Transverse colon (tissue), 4 donors: Measurements from ENCODE around the gene UNC13C. TPM values are rescaled to one million over a fixed set of nuclear protein-coding genes. Genes with fewer than 3 reads are reported as not detected.

ENCODE experiments used
- DNase-seq: peaks from one replicate; pipeline ENCODE4 v3.0.0-alpha.2; 2019
- H3K27ac ChIP-seq, 4 donors: fragments of 200-600 bp; sonication (generic); 2 replicates each; pipeline ENCODE4 v1.5.1; 2016 to 2018; ENCODE audit warnings: inconsistent platforms in 4 of 4
- H3K27me3 ChIP-seq: fragments of 200-600 bp; sonication (generic); 2 replicates; pipeline ENCODE4 v1.5.1; 2017; ENCODE audit warnings: inconsistent platforms
- H3K36me3 ChIP-seq, 4 donors: fragments of 200-600 bp; sonication (generic); 2 replicates each; pipeline ENCODE4 v1.5.1; 2017 to 2019; ENCODE audit warnings: inconsistent platforms in 4 of 4
- H3K4me1 ChIP-seq, 4 donors: fragments of 200-600 bp; sonication (generic); 2 replicates each; pipeline ENCODE4 v1.5.1; 2017 to 2020; ENCODE audit warnings: inconsistent platforms in 4 of 4
- H3K4me3 ChIP-seq, 4 donors: fragments of 200-600 bp; sonication (generic); 1 replicate in 1 of 4; 2 replicates in 3 of 4; pipeline versions ENCODE4 v1.5.1 to v1.6.1; 2017 to 2019; ENCODE audit warnings: inconsistent platforms in 4 of 4
- H3K9me3 ChIP-seq, 2 donors: fragments of 200-600 bp; sonication (generic); 2 replicates each; pipeline ENCODE4 v1.5.1; 2017 to 2019; ENCODE audit warnings: inconsistent platforms in 2 of 2
- CTCF ChIP-seq, 5 experiments: fragments of 200-600 bp in 3 of 5; fragments of 450-650 bp in 2 of 5; sonication (generic) in 3 of 5; IDR thresholded peaks; 1 replicate in 2 of 5; 2 replicates in 3 of 5; pipeline ENCODE4 v1.5.1; 2016 to 2017; ENCODE audit warnings: antibody characterized with exemption in 5 of 5, inconsistent platforms in 3 of 5, mild to moderate bottlenecking in 2 of 5, moderate library complexity in 1 of 5
- EP300 ChIP-seq: sonication (generic); formaldehyde crosslinking; IDR thresholded peaks from one replicate; pipeline ENCODE4 v1.6.1; 2017; ENCODE audit warnings: antibody characterized with exemption, low read depth
- POLR2A ChIP-seq: fragments of 450-650 bp; IDR thresholded peaks from one replicate; pipeline ENCODE4 v1.6.1; 2016; ENCODE audit warnings: antibody characterized with exemption, mild to moderate bottlenecking, moderate library complexity
- POLR2AphosphoS5 ChIP-seq, 3 donors: sonication (generic); formaldehyde crosslinking; IDR thresholded peaks; one replicate each; pipeline ENCODE4 v1.6.1; 2016; ENCODE audit warnings: antibody characterized with exemption in 3 of 3
- WGBS, 2 donors: methylation state at CpG; one replicate each; pipeline ENCODE4 v1.1.5; 2018; ENCODE audit warnings: low coverage in 1 of 2; 5-methylcytosine and 5-hydroxymethylcytosine counted together
- in situ Hi-C, 4 donors: fragments of 200-750 bp; cut with MboI; loops; one replicate each; pipeline versions ENCODE4 v1.15.0 to v1.15.1; 2017; ENCODE audit warnings: low sequenced_read_pairs in 3 of 4, low pct_ligation_motif_present in 1 of 4, low pct_unique_long_range_greater_than_20kb in 1 of 4
- intact Hi-C: fragments of 100-400 bp; cut with DNase I; formaldehyde crosslinking; loops from one replicate; pipeline ENCODE4 v1.15.1; 2023; ENCODE audit warnings: low total_unique reads
- total RNA-seq, 4 donors: library from RNA; depleted of rRNA; stranded (reverse); fragments of >200 nt; gene quantifications; one replicate each; pipeline ENCODE4 v1.1.0, GENCODE V29; 2016

The UNC13C gene
- total RNA-seq, 4 donors from 2014 or later = 0.32 to 0.41 (median 0.40) TPM; not detected in 1

GRCh38 chr15:54032066-54032465 lies 53.8 kb downstream of the UNC13C start:
- intact Hi-C loops = no loop called here
- Histone ChIP-seq H3K4me1 (no peaks in the 10 kb centered on the region), H3K27me3 (no peaks in the 10 kb centered on the region), H3K27ac (no peak overlapping the region), H3K4me3 (no peak overlapping the region), H3K36me3 (no peaks in the 10 kb centered on the region), H3K9me3 (no peaks in the 10 kb centered on the region)
- in situ Hi-C loops = no loop called here
- TF ChIP-seq EP300 (no peak), POLR2AphosphoS5 (IDR thresholded peaks at IDR 0.05) (no peak), CTCF (IDR thresholded peaks at IDR 0.05) (no peak), POLR2A (no peak)
- WGBS, 2 donors = 77 to 79% methylated on average over 4 of the region's 4 CpGs
- DNase-seq = no peak

GRCh38 chr15:54033356-54033860 lies 55.2 kb downstream of the UNC13C start:
- no peak for TF ChIP-seq POLR2AphosphoS5 (IDR thresholded peaks at IDR 0.05)
- no peak for TF ChIP-seq CTCF (IDR thresholded peaks at IDR 0.05)
- TF ChIP-seq EP300 = no peak
- no peak for TF ChIP-seq POLR2A
- intact Hi-C loops (no loop called here), in situ Hi-C loops (no loop called here)
- Histone ChIP-seq H3K27ac (no peak overlapping the region), H3K36me3 (no peaks in the 10 kb centered on the region), H3K27me3 (no peaks in the 10 kb centered on the region), H3K4me3 (no peak overlapping the region), H3K4me1 (no peaks in the 10 kb centered on the region), H3K9me3 (no peaks in the 10 kb centered on the region)
- DNase-seq = no peak
- 35 to 46% methylated on average over 3 of the region's 3 CpGs for WGBS, 2 donors

GRCh38 chr15:54033869-54034458 lies 55.7 kb downstream of the UNC13C start:
- no peaks in the 10 kb centered on the region for H3K27me3 ChIP-seq
- in situ Hi-C loops = no loop called here
- no peaks in the 10 kb centered on the region for H3K4me1 ChIP-seq
- no peak for DNase-seq
- no peak overlapping the region for H3K4me3 ChIP-seq
- intact Hi-C loops = no loop called here
- no peak for TF ChIP-seq POLR2A
- 38 to 56% methylated on average over 2 to 3 of the region's 3 CpGs for WGBS, 2 donors
- H3K27ac ChIP-seq = no peak overlapping the region
- no peaks in the 10 kb centered on the region for H3K9me3 ChIP-seq
- no peaks in the 10 kb centered on the region for H3K36me3 ChIP-seq

GRCh38 chr15:54035616-54036015 lies 57.4 kb downstream of the UNC13C start:
- H3K27me3 ChIP-seq = no peaks in the 10 kb centered on the region
- no peak for TF ChIP-seq EP300
- 86 to 88% methylated on average over 6 to 7 of the region's 7 CpGs for WGBS, 2 donors

GRCh38 chr15:54045397-54045796 lies 67.2 kb downstream of the UNC13C start:
- in situ Hi-C loops = no loop called here
- intact Hi-C loops = no loop called here
- no peak for TF ChIP-seq POLR2AphosphoS5 (IDR thresholded peaks at IDR 0.05)
- no peak for TF ChIP-seq POLR2A
- TF ChIP-seq EP300 = no peak
- no peak for TF ChIP-seq CTCF (IDR thresholded peaks at IDR 0.05)

More at GRCh38 chr15:54035616-54036015, 57.4 kb downstream of the UNC13C start:
- no peak overlapping the region for H3K27ac ChIP-seq
- in situ Hi-C loops = no loop called here
- intact Hi-C loops = no loop called here
- no peaks in the 10 kb centered on the region for H3K36me3 ChIP-seq
- DNase-seq = no peak
- H3K9me3 ChIP-seq = no peaks in the 10 kb centered on the region
- no peak overlapping the region for H3K4me3 ChIP-seq
- H3K4me1 ChIP-seq = no peaks in the 10 kb centered on the region

More at GRCh38 chr15:54045397-54045796, 67.2 kb downstream of the UNC13C start:
- no peaks in the 10 kb centered on the region for H3K9me3 ChIP-seq
- 56% methylated on average over 2 of the region's 2 CpGs for WGBS, 2 donors
- H3K4me1 ChIP-seq = no peaks in the 10 kb centered on the region
- no peak for DNase-seq
- no peaks in the 10 kb centered on the region for H3K27me3 ChIP-seq
- no peak overlapping the region for H3K4me3 ChIP-seq
- H3K36me3 ChIP-seq = no peaks in the 10 kb centered on the region
- no peak overlapping the region for H3K27ac ChIP-seq
